A673 (cell line): ENCODE data around the gene OTC. TPM values are rescaled to one million over a fixed set of nuclear protein-coding genes. Genes with fewer than 3 reads are reported as not detected.

ENCODE experiments used
- BruUV-seq: library from RNA; stranded (reverse); fragments of 400-500 nt; replicated peaks from 2 replicates; lab custom pipeline; 2021; lab: Mats Ljungman, UMichigan
- CTCF ChIA-PET: fragments of 300-600 bp; sonication (Branson Sonifier 250); formaldehyde crosslinking; loops from one replicate; lab custom pipeline; 2022; ENCODE audit warnings: antibody characterized with exemption; lab: Charles Lee
- POLR2A ChIA-PET: fragments of 300-600 bp; sonication (Branson Sonifier 250); formaldehyde crosslinking; loops from one replicate; lab custom pipeline; 2022; ENCODE audit warnings: antibody characterized with exemption; ENCODE audit not compliant: low non-redundant PET; lab: Charles Lee
- DNase-seq: peaks from one replicate; pipeline ENCODE4 v3.0.0-alpha.2; 2015; ENCODE audit warnings: low spot score
- H3K27ac ChIP-seq: fragments of 200-600 bp; sonication (generic); 2 replicates; pipeline ENCODE4 v1.5.1; 2016; ENCODE audit warnings: mixed run types, low read depth, mild to moderate bottlenecking, mixed read lengths, antibody characterized with exemption, low read length; ENCODE audit not compliant: poor library complexity, severe bottlenecking
- H3K27me3 ChIP-seq: fragments of 200-600 bp; sonication (generic); replicated peaks from 2 replicates; pipeline ENCODE4 v1.6.1; 2017; ENCODE audit warnings: mixed run types, low read depth, mild to moderate bottlenecking, mixed read lengths, antibody characterized with exemption, low read length; ENCODE audit not compliant: insufficient read depth, poor library complexity
- H3K36me3 ChIP-seq: fragments of 200-600 bp; sonication (generic); 2 replicates; pipeline ENCODE4 v1.6.1; 2016; ENCODE audit warnings: mixed run types, mild to moderate bottlenecking, mixed read lengths, antibody characterized with exemption, low read length; ENCODE audit not compliant: insufficient read depth, poor library complexity, severe bottlenecking
- H3K4me1 ChIP-seq: fragments of 200-600 bp; sonication (generic); 2 replicates; pipeline ENCODE4 v1.6.1; 2017; ENCODE audit warnings: mixed run types, mild to moderate bottlenecking, mixed read lengths, antibody characterized with exemption, low read length; ENCODE audit not compliant: insufficient read depth, poor library complexity, severe bottlenecking
- H3K4me3 ChIP-seq: fragments of 200-600 bp; sonication (generic); 2 replicates; pipeline ENCODE4 v1.5.1; 2016; ENCODE audit warnings: low read depth, mixed run types, mild to moderate bottlenecking, mixed read lengths, low read length; ENCODE audit not compliant: poor library complexity, severe bottlenecking
- H3K9me3 ChIP-seq: fragments of 200-600 bp; sonication (generic); 2 replicates; pipeline ENCODE4 v1.6.1; 2016; ENCODE audit warnings: mixed run types, low read depth, mild to moderate bottlenecking, mixed read lengths, antibody characterized with exemption, low read length; ENCODE audit not compliant: poor library complexity, severe bottlenecking
- CTCF ChIP-seq: fragments of 300-800, 200-600 bp; sonication (generic); conservative IDR thresholded peaks from 2 replicates; pipeline ENCODE4 v1.5.1; 2017; ENCODE audit warnings: low read depth, mild to moderate bottlenecking, antibody characterized with exemption, low read length, moderate library complexity, mixed read lengths
- EZH2 ChIP-seq: fragments of 200-600 bp; sonication (generic); IDR thresholded peaks from 2 replicates; pipeline ENCODE4 v1.6.1; 2017; ENCODE audit warnings: borderline replicate concordance, low read depth, mild to moderate bottlenecking, mixed read lengths, antibody characterized with exemption, low read length; ENCODE audit not compliant: poor library complexity, severe bottlenecking
- intact Hi-C: fragments of 100-400 bp; cut with micrococcal nuclease; formaldehyde crosslinking; loops from one replicate; pipeline ENCODE4 v1.10.0; 2022; ENCODE audit not compliant: unreplicated experiment
- total RNA-seq: library from RNA; stranded (reverse); gene quantifications from 2 replicates; pipeline ENCODE4 v1.2.3, GENCODE V29; 2021

Gene OTC
- total RNA-seq, 1 experiment from 2014 or later: not detected

- DNase-seq: peak; percentile 10
- TF ChIP-seq CTCF: no peak
- no peak for TF ChIP-seq EZH2
- ChIA-PET CTCF (no interaction called here), POLR2A (no interaction called here)
- Histone ChIP-seq H3K9me3 (no peaks in the 10 kb centered on the region), H3K27me3 (peaks cover 4% of the 10 kb centered on the region), H3K4me3 (no peak overlapping the region), H3K4me1 (no peaks in the 10 kb centered on the region), H3K36me3 (no peaks in the 10 kb centered on the region), H3K27ac (no peak overlapping the region)
- intact Hi-C loops: no loop called here
- no TSS peak for BruUV-seq
Observed at GRCh38 chrX:38409289-38409688, 56.9 kb downstream of the OTC start.

GRCh38 chrX:38426785-38427184, 74.4 kb downstream of the OTC start:
- intact Hi-C loops: no loop called here
- no peak overlapping the region for H3K4me3 ChIP-seq
- ChIA-PET CTCF (no interaction called here), POLR2A (no interaction called here)
- H3K4me1 ChIP-seq: no peaks in the 10 kb centered on the region
- H3K9me3 ChIP-seq: no peaks in the 10 kb centered on the region
- peak; percentile 22 for DNase-seq
- no peaks in the 10 kb centered on the region for H3K27me3 ChIP-seq
- no peak overlapping the region for H3K27ac ChIP-seq
- H3K36me3 ChIP-seq: no peaks in the 10 kb centered on the region
- TF ChIP-seq CTCF (no peak), EZH2 (no peak)
- no TSS peak for BruUV-seq

GRCh38 chrX:38431525-38431924, 79.1 kb downstream of the OTC start:
- intact Hi-C loops: no loop called here
- Histone ChIP-seq H3K36me3 (no peaks in the 10 kb centered on the region), H3K4me3 (no peak overlapping the region), H3K27me3 (no peaks in the 10 kb centered on the region), H3K9me3 (no peaks in the 10 kb centered on the region), H3K4me1 (no peaks in the 10 kb centered on the region), H3K27ac (no peak overlapping the region)
- ChIA-PET POLR2A (no interaction called here), CTCF (no interaction called here)
- BruUV-seq: no TSS peak
- no peak for TF ChIP-seq CTCF
- no peak for TF ChIP-seq EZH2
- no peak for DNase-seq
